HCT116 (cell line): Measurements from ENCODE around the gene USP10. TPM values are rescaled to one million over a fixed set of nuclear protein-coding genes. Genes with fewer than 3 reads are reported as not detected.

Experiments
- ATAC-seq: fragments of 200-7000 bp; cut with Tn5 transposase; 2 replicates; pipeline ENCODE4 v1.9.1; 2020; ENCODE audit warnings: mild to moderate bottlenecking, moderate library complexity
- BruUV-seq: library from RNA; stranded (reverse); fragments of 400-500 nt; replicated peaks from 2 replicates; lab custom pipeline; 2021; lab: Mats Ljungman, UMichigan
- CTCF ChIA-PET: fragments of 300-600 bp; sonication (Branson Sonifier 250); formaldehyde crosslinking; loops from one replicate; lab custom pipeline; 2021; ENCODE audit warnings: antibody characterized with exemption; lab: Charles Lee
- POLR2A ChIA-PET: fragments of 300-600, 350-600 bp; sonication (Branson Sonifier 250); formaldehyde crosslinking; loops from one replicate; lab custom pipeline; 2021; ENCODE audit warnings: antibody characterized with exemption; lab: Charles Lee
- RAD21 ChIA-PET, 2 experiments: fragments of 300-600 bp; sonication (Branson Sonifier 250); formaldehyde crosslinking; loops; one replicate each; lab custom pipeline; 2023; ENCODE audit warnings: low total read pairs in 2 of 2; ENCODE audit not compliant: uncharacterized antibody in 2 of 2, unreplicated experiment in 2 of 2, low non-redundant PET in 1 of 2; lab: Charles Lee
- DNase-seq: peaks from one replicate; pipeline ENCODE4 v3.0.0-alpha.2; 2010; ENCODE audit warnings: low read depth, low spot score
- H2AFZ ChIP-seq: fragments of 200-600 bp; shearing (Covaris generic), sonication (generic); 2 replicates; pipeline ENCODE4 v1.6.1; 2017; ENCODE audit warnings: low read depth, mixed run types, mixed read lengths, antibody characterized with exemption, low read length; ENCODE audit not compliant: poor library complexity, severe bottlenecking
- H3K27ac ChIP-seq: 2 replicates; pipeline ENCODE4 v1.5.1; 2012; ENCODE audit warnings: low read depth, low read length
- H3K27me3 ChIP-seq: fragments of 200-600 bp; sonication (generic); 2 replicates; pipeline ENCODE4 v1.6.1; 2016; ENCODE audit warnings: mixed run types, low read length, mixed read lengths; ENCODE audit not compliant: insufficient read depth
- H3K36me3 ChIP-seq, 2 experiments: fragments of 200-500 bp in 1 of 2; fragments of 200-600 bp in 1 of 2; sonication (Bioruptor generic) in 1 of 2; sonication (generic) in 1 of 2; 2 replicates each; pipeline versions ENCODE4 v1.5.1 to v1.6.1; 2014 to 2016; ENCODE audit warnings: low read length in 2 of 2, inconsistent platforms in 1 of 2, mixed read lengths in 1 of 2, mixed run types in 1 of 2; ENCODE audit not compliant: insufficient read depth in 2 of 2, control insufficient read depth in 1 of 2
- H3K4me1 ChIP-seq, 2 experiments: fragments of 200-600 bp in 1 of 2; sonication (generic) in 1 of 2; 2 replicates each; pipeline versions ENCODE4 v1.5.1 to v1.6.1; 2012 to 2017; ENCODE audit warnings: low read length in 2 of 2, inconsistent platforms in 1 of 2, mild to moderate bottlenecking in 1 of 2, mixed read lengths in 1 of 2, mixed run types in 1 of 2, moderate library complexity in 1 of 2; ENCODE audit not compliant: insufficient read depth in 2 of 2, control insufficient read depth in 1 of 2
- H3K4me2 ChIP-seq: fragments of 200-600 bp; sonication (generic); 2 replicates; pipeline ENCODE4 v1.6.1; 2017; ENCODE audit warnings: mixed run types, low read length, mixed read lengths
- H3K4me3 ChIP-seq, 2 experiments: fragments of 200-600 bp in 1 of 2; sonication (generic) in 1 of 2; replicated peaks in 1 of 2; 2 replicates each; pipeline ENCODE4 v1.5.1; 2011 to 2016; ENCODE audit warnings: low read length in 2 of 2, control low read depth in 1 of 2, low read depth in 1 of 2, mild to moderate bottlenecking in 1 of 2, mixed read lengths in 1 of 2, mixed run types in 1 of 2
- H3K79me2 ChIP-seq: fragments of 200-600 bp; sonication (generic); 2 replicates; pipeline ENCODE4 v1.6.1; 2017; ENCODE audit warnings: mild to moderate bottlenecking, mixed run types, low read length, moderate library complexity, mixed read lengths; ENCODE audit not compliant: insufficient read depth
- H3K9ac ChIP-seq: fragments of 200-600 bp; sonication (generic); 2 replicates; pipeline ENCODE4 v1.6.1; 2016; ENCODE audit warnings: low read length, mixed read lengths
- H3K9me2 ChIP-seq: fragments of 200-600 bp; sonication (generic), shearing (Covaris generic); 2 replicates; pipeline ENCODE4 v1.6.1; 2017; ENCODE audit warnings: mixed run types, mild to moderate bottlenecking, moderate library complexity; ENCODE audit not compliant: insufficient read depth
- H3K9me3 ChIP-seq, 2 experiments: fragments of 200-500 bp in 1 of 2; fragments of 200-600 bp in 1 of 2; sonication (Bioruptor generic) in 1 of 2; sonication (generic) in 1 of 2; 2 replicates each; pipeline ENCODE4 v1.6.1; 2014 to 2017; ENCODE audit warnings: low read length in 2 of 2, mixed read lengths in 2 of 2, inconsistent platforms in 1 of 2, low read depth in 1 of 2, mild to moderate bottlenecking in 1 of 2, mixed run types in 1 of 2, moderate library complexity in 1 of 2; ENCODE audit not compliant: control insufficient read depth in 1 of 2, insufficient read depth in 1 of 2
- H4K20me1 ChIP-seq: fragments of 200-600 bp; sonication (generic), shearing (Covaris generic); 2 replicates; pipeline ENCODE4 v1.6.1; 2017; ENCODE audit warnings: mixed run types, mild to moderate bottlenecking, moderate library complexity; ENCODE audit not compliant: insufficient read depth
- ATF3 ChIP-seq: IDR thresholded peaks from 2 replicates; pipeline ENCODE4 v1.6.1; 2012
- CBX3 ChIP-seq: IDR thresholded peaks from 2 replicates; pipeline ENCODE4 v1.6.1; 2012; ENCODE audit warnings: low read depth
- CEBPB ChIP-seq: IDR thresholded peaks from 2 replicates; pipeline ENCODE4 v1.6.1; 2012; ENCODE audit warnings: low read depth
- EGR1 ChIP-seq: IDR thresholded peaks from 2 replicates; pipeline ENCODE4 v1.6.1; 2012; ENCODE audit warnings: low read depth
- EZH2 ChIP-seq: fragments of 200-600 bp; sonication (generic); IDR thresholded peaks from 2 replicates; pipeline ENCODE4 v1.6.1; 2017; ENCODE audit warnings: antibody characterized with exemption, mixed run types
- EZH2phosphoT487 ChIP-seq: fragments of 200-600 bp; IDR thresholded peaks from 2 replicates; pipeline ENCODE4 v1.6.1; 2018; ENCODE audit warnings: antibody characterized with exemption, borderline replicate concordance
- FOSL1 ChIP-seq: IDR thresholded peaks from 2 replicates; pipeline ENCODE4 v1.6.1; 2012; ENCODE audit warnings: low read depth
- JUND ChIP-seq: IDR thresholded peaks from 2 replicates; pipeline ENCODE4 v1.6.1; 2012
- MAX ChIP-seq: IDR thresholded peaks from 2 replicates; pipeline ENCODE4 v1.6.1; 2012
- POLR2AphosphoS5 ChIP-seq: IDR thresholded peaks from 2 replicates; pipeline ENCODE4 v1.6.1; 2011; ENCODE audit warnings: mild to moderate bottlenecking, low read depth, low read length, moderate library complexity
- RAD21 ChIP-seq: IDR thresholded peaks from 2 replicates; pipeline ENCODE4 v1.6.1; 2012; ENCODE audit warnings: low read depth, mild to moderate bottlenecking
- REST ChIP-seq: IDR thresholded peaks from 2 replicates; pipeline ENCODE4 v1.6.1; 2012; ENCODE audit warnings: low read depth
- SIN3A ChIP-seq: IDR thresholded peaks from 2 replicates; pipeline ENCODE4 v1.6.1; 2012; ENCODE audit warnings: low read depth
- SRF ChIP-seq: IDR thresholded peaks from 2 replicates; pipeline ENCODE4 v1.6.1; 2012; ENCODE audit warnings: low read depth
- TCF7L2 ChIP-seq: IDR thresholded peaks from 2 replicates; pipeline ENCODE4 v1.7.0; 2011; ENCODE audit warnings: borderline replicate concordance, inconsistent platforms; ENCODE audit not compliant: insufficient read depth, insufficient read length; ENCODE audit errors: extremely low read depth
- YY1 ChIP-seq: IDR thresholded peaks from 2 replicates; pipeline ENCODE4 v1.6.1; 2011; ENCODE audit warnings: low read length, low read depth, moderate library complexity, mild to moderate bottlenecking; ENCODE audit not compliant: insufficient replicate concordance; ENCODE audit errors: extremely low read depth
- ZFX ChIP-seq: fragments of 450-650 bp; IDR thresholded peaks from 2 replicates; pipeline ENCODE4 v1.6.1; 2017
- ZNF274 ChIP-seq: fragments of 200-500 bp; sonication (Bioruptor generic); IDR thresholded peaks from 2 replicates; pipeline ENCODE4 v1.6.1; 2014; ENCODE audit warnings: mild to moderate bottlenecking, low read depth, low read length, inconsistent platforms
- intact Hi-C: fragments of 100-400 bp; cut with micrococcal nuclease; formaldehyde crosslinking; loops from 2 replicates; pipeline ENCODE4 v1.10.0; 2022
- total RNA-seq: library from RNA; stranded (reverse); gene quantifications from one replicate; pipeline ENCODE4 v1.2.1, GENCODE V29; 2021; ENCODE audit not compliant: unreplicated experiment
- TF ChIP-seq, protein P1 (sequence below), 3 experiments: fragments of 200-600 bp in 1 of 3; sonication (generic) in 1 of 3; IDR thresholded peaks in 2 of 3; conservative IDR thresholded peaks in 1 of 3; 2 replicates each; pipeline ENCODE4 v1.5.1; 2012 to 2017; ENCODE audit warnings: low read depth in 2 of 3, low read length in 2 of 3, antibody characterized with exemption in 1 of 3, borderline replicate concordance in 1 of 3, control low read depth in 1 of 3, mild to moderate bottlenecking in 1 of 3, mixed read lengths in 1 of 3, mixed run types in 1 of 3, moderate library complexity in 1 of 3; ENCODE audit not compliant: insufficient read depth in 1 of 3
- TF ChIP-seq, protein P2 (sequence below): IDR thresholded peaks from 2 replicates; pipeline ENCODE4 v1.6.1; 2011; ENCODE audit warnings: mild to moderate bottlenecking, low read length, moderate library complexity; ENCODE audit not compliant: insufficient replicate concordance; ENCODE audit errors: extremely low read depth

Gene USP10
- total RNA-seq, 1 experiment from 2014 or later, result 175 TPM

DNA sequence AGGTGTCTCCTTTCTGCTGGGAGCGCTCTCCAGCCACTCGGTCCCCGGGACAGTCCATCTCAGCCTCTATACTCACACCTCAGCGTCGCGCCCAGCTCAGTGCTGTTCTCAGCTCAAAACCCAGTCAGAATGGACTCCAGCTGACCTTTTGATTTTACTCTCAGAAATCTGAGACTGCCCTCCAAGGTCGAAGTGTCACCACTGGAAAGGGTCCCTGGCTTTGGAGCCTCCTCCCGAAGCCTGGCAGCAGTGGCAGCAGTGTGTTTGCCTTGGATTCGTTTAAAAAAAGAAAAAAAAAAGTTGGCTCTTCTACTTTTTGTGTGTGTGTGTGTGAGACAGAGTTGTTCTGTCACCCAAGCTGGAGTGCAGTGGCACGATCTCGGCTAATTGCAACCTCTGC is 41.1 kb upstream of the USP10 start:
- Histone ChIP-seq H3K4me2 (no peak overlapping the region), H3K9ac (no peak overlapping the region), H3K4me1 (no peaks in the 10 kb centered on the region), H2AFZ (no peak overlapping the region), H3K36me3 (peaks cover 42 to 44% of the 10 kb centered on the region in 2 experiments), H4K20me1 (no peaks in the 10 kb centered on the region), H3K4me3 (no peak overlapping the region), H3K27me3 (no peaks in the 10 kb centered on the region), H3K79me2 (no peaks in the 10 kb centered on the region), H3K9me3 (no peaks in the 10 kb centered on the region), H3K9me2 (no peaks in the 10 kb centered on the region), H3K27ac (no peak overlapping the region)
- CTCF ChIA-PET, result no interaction called here
- TF ChIP-seq REST (no peak), FOSL1 (no peak), JUND (no peak), ZNF274 (no peak), CBX3 (no peak), EZH2 (no peak), YY1 (no peak), CEBPB (no peak), POLR2AphosphoS5 (no peak), SIN3A (no peak), EGR1 (no peak), ATF3 (no peak), ZFX (no peak), EZH2phosphoT487 (no peak), SRF (no peak), RAD21 (no peak), TCF7L2 (no peak), MAX (no peak)
- TF ChIP-seq, protein P1, sequence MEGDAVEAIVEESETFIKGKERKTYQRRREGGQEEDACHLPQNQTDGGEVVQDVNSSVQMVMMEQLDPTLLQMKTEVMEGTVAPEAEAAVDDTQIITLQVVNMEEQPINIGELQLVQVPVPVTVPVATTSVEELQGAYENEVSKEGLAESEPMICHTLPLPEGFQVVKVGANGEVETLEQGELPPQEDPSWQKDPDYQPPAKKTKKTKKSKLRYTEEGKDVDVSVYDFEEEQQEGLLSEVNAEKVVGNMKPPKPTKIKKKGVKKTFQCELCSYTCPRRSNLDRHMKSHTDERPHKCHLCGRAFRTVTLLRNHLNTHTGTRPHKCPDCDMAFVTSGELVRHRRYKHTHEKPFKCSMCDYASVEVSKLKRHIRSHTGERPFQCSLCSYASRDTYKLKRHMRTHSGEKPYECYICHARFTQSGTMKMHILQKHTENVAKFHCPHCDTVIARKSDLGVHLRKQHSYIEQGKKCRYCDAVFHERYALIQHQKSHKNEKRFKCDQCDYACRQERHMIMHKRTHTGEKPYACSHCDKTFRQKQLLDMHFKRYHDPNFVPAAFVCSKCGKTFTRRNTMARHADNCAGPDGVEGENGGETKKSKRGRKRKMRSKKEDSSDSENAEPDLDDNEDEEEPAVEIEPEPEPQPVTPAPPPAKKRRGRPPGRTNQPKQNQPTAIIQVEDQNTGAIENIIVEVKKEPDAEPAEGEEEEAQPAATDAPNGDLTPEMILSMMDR (IDR thresholded peaks at IDR 0.05 in 2 of 3, conservative IDR thresholded peaks at IDR 0.05 in 1 of 3; ENCODE audit: borderline replicate concordance in 1 of 3, insufficient read depth in 1 of 3, low read depth in 2 of 3, low read length in 2 of 3), result no peak
- TF ChIP-seq, protein P2, sequence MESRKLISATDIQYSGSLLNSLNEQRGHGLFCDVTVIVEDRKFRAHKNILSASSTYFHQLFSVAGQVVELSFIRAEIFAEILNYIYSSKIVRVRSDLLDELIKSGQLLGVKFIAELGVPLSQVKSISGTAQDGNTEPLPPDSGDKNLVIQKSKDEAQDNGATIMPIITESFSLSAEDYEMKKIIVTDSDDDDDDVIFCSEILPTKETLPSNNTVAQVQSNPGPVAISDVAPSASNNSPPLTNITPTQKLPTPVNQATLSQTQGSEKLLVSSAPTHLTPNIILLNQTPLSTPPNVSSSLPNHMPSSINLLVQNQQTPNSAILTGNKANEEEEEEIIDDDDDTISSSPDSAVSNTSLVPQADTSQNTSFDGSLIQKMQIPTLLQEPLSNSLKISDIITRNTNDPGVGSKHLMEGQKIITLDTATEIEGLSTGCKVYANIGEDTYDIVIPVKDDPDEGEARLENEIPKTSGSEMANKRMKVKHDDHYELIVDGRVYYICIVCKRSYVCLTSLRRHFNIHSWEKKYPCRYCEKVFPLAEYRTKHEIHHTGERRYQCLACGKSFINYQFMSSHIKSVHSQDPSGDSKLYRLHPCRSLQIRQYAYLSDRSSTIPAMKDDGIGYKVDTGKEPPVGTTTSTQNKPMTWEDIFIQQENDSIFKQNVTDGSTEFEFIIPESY, result no peak
- RAD21 ChIA-PET, result no interaction called here
- ATAC-seq, result no peak
- POLR2A ChIA-PET, result no interaction called here
- DNase-seq, result no peak
- BruUV-seq, result no TSS peak
- intact Hi-C loops, result no loop called here
